Measurements from ENCODE around the gene GET3.
"Not testable (repeated sequence)": the region's sequence is repeated elsewhere in the genome, so short reads cannot be mapped to it uniquely, and the experiment has no call there.

The GET3 gene

DNA sequence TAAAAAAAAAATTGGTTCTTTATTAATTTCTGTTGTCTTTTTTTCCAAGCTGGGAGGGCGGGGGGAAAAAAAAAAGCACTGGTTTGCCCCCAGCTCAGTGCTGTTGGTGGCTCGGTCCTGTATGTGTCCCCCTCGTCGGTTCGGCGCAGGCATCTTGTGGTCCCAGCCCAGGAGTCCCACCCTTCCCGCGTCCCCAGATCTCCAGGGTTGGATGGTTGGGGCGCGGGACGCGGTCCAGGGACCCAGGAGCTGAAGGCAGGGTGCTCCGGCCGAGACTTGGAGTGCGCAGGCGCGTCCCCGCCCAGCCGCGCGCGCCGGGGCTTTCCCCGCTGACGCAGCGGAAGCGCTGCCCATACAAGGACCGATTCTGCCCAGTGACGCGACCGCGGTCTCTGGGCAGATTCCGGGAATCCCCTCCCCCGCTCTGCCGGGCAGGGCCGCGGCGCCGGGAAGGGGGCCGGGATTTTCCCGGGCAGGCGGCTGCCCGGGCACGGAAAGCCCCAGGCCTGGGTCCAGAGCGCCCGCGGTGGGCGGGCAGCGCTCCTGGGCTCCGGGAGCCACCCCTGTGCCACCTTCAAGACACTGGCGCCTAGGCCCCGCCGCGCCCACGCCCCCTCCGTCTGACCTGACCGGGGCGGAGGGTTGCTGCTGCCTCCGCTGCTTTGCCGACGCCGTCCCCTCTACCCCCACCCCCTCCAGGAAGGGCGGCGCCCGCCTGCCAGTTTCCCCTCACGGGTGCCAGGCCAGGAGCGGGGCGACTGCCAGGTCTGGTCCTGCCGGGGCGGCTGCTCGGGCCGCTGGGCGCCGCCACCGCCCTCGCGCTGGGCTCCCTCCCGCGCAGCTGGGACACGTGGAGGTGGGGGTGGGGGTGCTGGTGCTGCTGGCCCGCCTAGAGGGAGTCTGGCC is 56.2 kb downstream of the GET3 start:
- DNase-seq, result peak; percentile 54

DNA sequence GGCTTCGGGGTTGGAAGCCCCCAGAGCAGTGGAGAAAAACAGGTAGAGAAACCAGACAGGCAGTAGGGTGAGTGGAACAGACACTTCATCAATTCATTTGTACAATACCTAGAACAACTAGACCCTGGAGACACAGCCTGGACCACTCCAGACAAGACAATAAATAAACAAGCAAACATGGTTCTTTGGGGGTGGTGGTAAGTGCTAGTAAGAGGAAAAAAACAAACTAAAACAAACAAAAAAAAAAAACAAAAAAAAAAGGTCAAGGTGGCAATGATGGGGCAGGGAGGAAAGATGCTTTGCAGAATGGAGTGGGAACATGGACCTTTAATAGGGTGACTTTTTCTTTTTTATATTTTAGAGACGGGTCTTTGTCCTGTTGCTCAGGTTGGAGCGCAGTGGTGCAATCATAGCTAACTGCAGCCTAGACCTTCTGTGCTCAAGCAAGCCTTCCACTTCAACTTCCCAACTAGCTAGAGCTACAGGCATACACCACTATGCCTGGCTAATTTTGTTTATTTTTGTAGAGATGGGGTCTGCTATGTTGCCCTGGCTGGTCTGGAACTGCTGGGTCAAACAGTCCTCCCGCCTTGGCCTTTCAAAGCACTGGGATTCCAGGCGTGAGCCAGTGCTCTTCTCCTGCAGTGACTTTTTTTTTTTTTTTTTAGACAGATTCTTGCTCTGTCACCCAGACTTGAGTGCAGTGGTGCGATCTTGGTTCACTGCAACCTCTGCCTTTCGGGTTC is 57.1 kb downstream of the GET3 start:
- DNase-seq, result no peak

DNA sequence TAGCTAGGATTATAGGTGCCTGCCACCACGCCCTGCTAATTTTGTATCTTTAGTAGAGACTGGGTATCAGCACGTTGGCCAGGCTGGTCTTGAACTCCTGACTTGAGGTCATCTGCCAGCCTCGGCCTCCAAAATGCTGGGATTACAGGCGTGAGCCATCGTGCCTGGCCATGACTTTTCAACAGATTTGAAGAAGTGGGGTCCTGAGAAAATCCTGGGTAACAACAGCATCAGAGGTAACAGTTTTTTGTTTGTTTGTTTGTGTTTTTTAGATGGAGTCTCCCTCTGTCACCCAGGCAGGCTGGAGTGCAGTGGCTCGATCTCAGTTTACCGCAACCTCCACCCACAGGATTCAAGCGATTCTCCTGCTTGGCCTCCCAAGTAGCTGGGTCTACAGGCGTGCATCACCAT is 57.7 kb downstream of the GET3 start:
- no peak for DNase-seq

DNA sequence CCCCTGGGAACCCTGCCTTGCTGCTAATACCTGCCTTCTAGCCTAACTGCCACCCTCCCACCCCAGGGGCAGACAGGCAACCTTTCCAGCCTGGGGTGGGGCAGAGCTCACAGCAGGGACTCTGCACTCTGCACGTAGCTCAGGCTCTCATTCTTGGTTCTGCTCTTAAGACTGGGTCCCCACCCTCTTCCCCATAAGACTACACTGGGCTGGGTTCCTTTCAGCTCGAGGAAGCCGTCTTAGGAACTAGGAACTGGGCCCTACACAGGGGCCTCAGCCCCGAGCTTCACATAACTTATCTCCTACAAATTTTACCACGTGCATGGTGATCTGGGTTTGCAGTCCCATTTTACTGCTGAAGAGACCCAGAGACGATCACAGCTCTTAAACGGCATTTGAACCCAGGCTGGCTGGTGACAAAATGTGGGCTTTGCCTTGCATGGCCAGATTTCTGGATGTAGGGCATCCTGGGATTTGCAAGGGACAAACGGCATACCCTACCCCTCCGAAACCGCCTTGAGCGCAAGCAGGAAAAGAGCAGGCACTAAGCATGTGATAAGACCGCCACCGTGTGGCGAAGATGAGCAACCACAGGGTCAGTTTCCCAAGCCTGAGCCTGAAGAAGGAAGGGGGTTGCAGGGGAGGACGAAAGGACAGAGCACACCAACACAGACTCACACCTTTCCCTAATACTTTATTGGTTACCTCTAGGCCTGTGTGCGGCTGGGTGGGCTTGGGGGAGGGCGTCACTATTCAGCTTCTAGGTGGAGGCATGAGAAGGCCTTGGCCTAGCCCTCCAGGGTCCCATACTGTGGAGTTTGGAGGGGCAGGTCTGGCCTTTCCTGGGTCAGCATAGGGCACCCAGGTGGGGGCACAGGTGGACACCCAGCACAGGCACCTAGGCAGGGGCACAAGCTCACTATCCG is 59.1 kb downstream of the GET3 start:
- peak; percentile 83 for DNase-seq

DNA sequence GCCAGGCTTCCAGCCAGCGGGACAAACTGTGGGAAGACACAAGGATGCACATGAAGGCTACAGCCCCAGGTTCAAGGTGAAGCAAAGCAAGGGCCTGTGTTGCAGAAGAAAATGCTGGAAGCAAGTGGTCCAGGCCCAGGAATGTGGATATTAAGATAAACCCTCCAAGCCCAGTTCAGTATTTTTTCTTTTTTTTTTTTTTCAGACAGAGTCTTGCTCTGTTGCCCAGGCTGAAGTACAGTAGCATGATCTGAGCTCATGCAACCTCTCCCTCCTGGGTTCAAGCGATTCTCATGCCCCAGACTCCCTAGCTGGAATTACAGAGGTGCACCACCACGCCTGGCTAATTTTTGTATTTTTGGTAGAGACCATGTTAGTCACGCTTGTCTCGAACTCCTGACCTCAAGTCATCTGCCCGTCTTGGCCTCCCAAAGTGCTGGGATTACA is 59.9 kb downstream of the GET3 start:
- no peak for DNase-seq

DNA sequence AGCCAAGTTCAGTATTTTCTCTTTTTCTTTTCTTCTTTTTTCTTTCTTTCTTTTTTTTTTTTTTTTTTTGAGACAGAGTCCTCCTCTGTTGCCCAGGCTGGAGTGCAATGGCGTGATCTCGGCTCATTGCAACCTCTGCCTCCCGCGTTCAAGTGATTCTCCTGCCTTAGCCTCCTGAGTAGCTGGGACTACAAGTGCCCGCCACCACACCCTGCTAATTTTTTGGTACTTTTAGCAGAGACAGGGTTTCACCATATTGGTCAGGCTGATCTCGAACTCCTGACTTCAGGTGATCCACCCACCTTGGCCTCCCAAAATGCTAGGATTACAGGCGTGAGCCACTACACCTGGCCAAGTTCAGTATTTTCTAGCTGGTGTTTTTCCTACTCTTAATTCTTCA is 60.3 kb downstream of the GET3 start:
- not testable (repeated sequence) for DNase-seq
